IgD-negative memory B cell (primary cell): ENCODE measurements around the gene PRR30. TPM values are rescaled to one million over a fixed set of nuclear protein-coding genes. Genes with fewer than 3 reads are reported as not detected.

Experiments
- H3K27ac Mint-ChIP-seq, 3 donors: one replicate each; pipeline ENCODE4 v1.8.0; 2020 to 2022; ENCODE audit warnings: mild to moderate bottlenecking in 3 of 3, mixed read lengths in 3 of 3, moderate library complexity in 1 of 3
- H3K27me3 Mint-ChIP-seq: one replicate; pipeline ENCODE4 v1.8.0; 2021; ENCODE audit warnings: mixed read lengths
- H3K36me3 Mint-ChIP-seq: one replicate; pipeline ENCODE4 v1.8.0; 2020; ENCODE audit warnings: mild to moderate bottlenecking, mixed read lengths
- H3K4me1 Mint-ChIP-seq, 3 donors: one replicate each; pipeline ENCODE4 v1.8.0; 2020 to 2022; ENCODE audit warnings: mixed read lengths in 3 of 3, mild to moderate bottlenecking in 1 of 3
- H3K4me3 Mint-ChIP-seq, 4 donors: one replicate each; pipeline ENCODE4 v1.8.0; 2020 to 2022; ENCODE audit warnings: mild to moderate bottlenecking in 4 of 4, mixed read lengths in 4 of 4, moderate library complexity in 3 of 4
- H3K9me3 Mint-ChIP-seq, 3 donors: one replicate each; pipeline ENCODE4 v1.8.0; 2020 to 2021; ENCODE audit warnings: mixed read lengths in 3 of 3, mild to moderate bottlenecking in 1 of 3
- polyA plus RNA-seq: library from polyadenylated mRNA; unstranded; fragments of 300-500 nt; fragmentation: Illumina TruSeq; gene quantifications from one replicate; pipeline ENCODE4 v1.2.3, GENCODE V29; 2021

The PRR30 gene
- polyA plus RNA-seq, 1 donor from 2014 or later: not detected

- Mint-ChIP-seq H3K4me1 (peaks cover 0 to 1% (median 0%) of the 10 kb centered on the region in 3 donors), H3K27me3 (peaks cover 6% of the 10 kb centered on the region), H3K27ac (no peak overlapping the region), H3K4me3 (no peak overlapping the region), H3K36me3 (no peaks in the 10 kb centered on the region), H3K9me3 (no peaks in the 10 kb centered on the region)
Measured at GRCh38 chr2:27145682-27146081, 6.5 kb upstream of the PRR30 start.

GRCh38 chr2:27143285-27143684 is 4.1 kb upstream of the PRR30 start:
- H3K27ac Mint-ChIP-seq: no peak overlapping the region
- no peak overlapping the region for H3K4me3 Mint-ChIP-seq
- no peaks in the 10 kb centered on the region for H3K36me3 Mint-ChIP-seq
- peaks cover 0 to 1% (median 0%) of the 10 kb centered on the region in 3 donors for H3K4me1 Mint-ChIP-seq
- H3K9me3 Mint-ChIP-seq: no peaks in the 10 kb centered on the region
- H3K27me3 Mint-ChIP-seq: peaks cover 3% of the 10 kb centered on the region

DNA sequence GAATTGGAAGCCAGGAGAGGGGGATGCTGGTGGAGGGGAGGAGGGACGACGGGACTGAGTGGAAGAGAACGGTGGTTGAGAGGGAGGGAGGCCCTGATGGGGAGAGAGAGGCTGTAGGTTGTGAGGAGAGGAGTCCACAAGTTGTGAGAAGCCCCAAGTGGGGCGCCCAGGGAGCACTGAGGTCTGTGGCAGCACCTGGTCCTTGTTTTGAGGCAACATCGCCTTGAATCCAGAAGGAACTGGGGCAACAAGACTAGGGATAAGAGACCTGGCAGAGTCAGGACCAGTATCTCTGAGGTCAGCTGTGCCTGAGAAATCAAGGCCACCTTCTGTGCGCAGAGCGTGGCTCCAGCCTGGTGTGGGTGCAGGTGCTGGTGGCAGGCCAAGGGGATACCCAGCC is 1.1 kb downstream of the PRR30 start:
- peak overlapping the region in 1 of 3 donors; percentile 41 for H3K27ac Mint-ChIP-seq
- H3K4me3 Mint-ChIP-seq: peak overlapping the region in 1 of 4 donors; percentile 53
- H3K36me3 Mint-ChIP-seq: peaks cover 2% of the 10 kb centered on the region
- peaks cover 6 to 13% (median 11%) of the 10 kb centered on the region in 3 donors for H3K4me1 Mint-ChIP-seq
- H3K27me3 Mint-ChIP-seq: peaks cover 1% of the 10 kb centered on the region
- H3K9me3 Mint-ChIP-seq: no peaks in the 10 kb centered on the region

- Mint-ChIP-seq H3K36me3 (peaks cover 2% of the 10 kb centered on the region), H3K4me3 (no peak overlapping the region), H3K4me1 (peaks cover 10 to 16% (median 14%) of the 10 kb centered on the region in 3 donors), H3K27ac (no peak overlapping the region), H3K9me3 (no peaks in the 10 kb centered on the region), H3K27me3 (peaks cover 1% of the 10 kb centered on the region)
Measured at GRCh38 chr2:27137322-27137935, 1.8 kb downstream of the PRR30 start.

GRCh38 chr2:27136751-27137150 is 2.5 kb downstream of the PRR30 start:
- Mint-ChIP-seq H3K4me1 (peaks cover 10 to 16% (median 14%) of the 10 kb centered on the region in 3 donors), H3K9me3 (no peaks in the 10 kb centered on the region), H3K27me3 (peaks cover 1% of the 10 kb centered on the region), H3K4me3 (no peak overlapping the region), H3K36me3 (peaks cover 2% of the 10 kb centered on the region), H3K27ac (peak overlapping the region in 2 of 3 donors; percentile 50 to 57)

GRCh38 chr2:27135478-27135955 is 3.7 kb downstream of the PRR30 start:
- H3K9me3 Mint-ChIP-seq: no peaks in the 10 kb centered on the region
- H3K4me1 Mint-ChIP-seq: peaks cover 10 to 16% (median 14%) of the 10 kb centered on the region in 3 donors
- H3K27me3 Mint-ChIP-seq: peaks cover 1% of the 10 kb centered on the region
- peak overlapping the region in 2 of 3 donors; percentile 86 to 98 for H3K27ac Mint-ChIP-seq
- H3K36me3 Mint-ChIP-seq: peaks cover 2% of the 10 kb centered on the region
- H3K4me3 Mint-ChIP-seq: peak overlapping the region; percentile 63 to 92 (median 84)

GRCh38 chr2:27134781-27135477 is 4.3 kb downstream of the PRR30 start:
- Mint-ChIP-seq H3K4me3 (peak overlapping the region; percentile 90 to 98 (median 94)), H3K36me3 (peaks cover 2% of the 10 kb centered on the region), H3K27ac (peak overlapping the region; percentile 86 to 99 (median 98)), H3K4me1 (peaks cover 10 to 18% (median 14%) of the 10 kb centered on the region in 3 donors), H3K27me3 (peaks cover 1% of the 10 kb centered on the region), H3K9me3 (no peaks in the 10 kb centered on the region)

DNA sequence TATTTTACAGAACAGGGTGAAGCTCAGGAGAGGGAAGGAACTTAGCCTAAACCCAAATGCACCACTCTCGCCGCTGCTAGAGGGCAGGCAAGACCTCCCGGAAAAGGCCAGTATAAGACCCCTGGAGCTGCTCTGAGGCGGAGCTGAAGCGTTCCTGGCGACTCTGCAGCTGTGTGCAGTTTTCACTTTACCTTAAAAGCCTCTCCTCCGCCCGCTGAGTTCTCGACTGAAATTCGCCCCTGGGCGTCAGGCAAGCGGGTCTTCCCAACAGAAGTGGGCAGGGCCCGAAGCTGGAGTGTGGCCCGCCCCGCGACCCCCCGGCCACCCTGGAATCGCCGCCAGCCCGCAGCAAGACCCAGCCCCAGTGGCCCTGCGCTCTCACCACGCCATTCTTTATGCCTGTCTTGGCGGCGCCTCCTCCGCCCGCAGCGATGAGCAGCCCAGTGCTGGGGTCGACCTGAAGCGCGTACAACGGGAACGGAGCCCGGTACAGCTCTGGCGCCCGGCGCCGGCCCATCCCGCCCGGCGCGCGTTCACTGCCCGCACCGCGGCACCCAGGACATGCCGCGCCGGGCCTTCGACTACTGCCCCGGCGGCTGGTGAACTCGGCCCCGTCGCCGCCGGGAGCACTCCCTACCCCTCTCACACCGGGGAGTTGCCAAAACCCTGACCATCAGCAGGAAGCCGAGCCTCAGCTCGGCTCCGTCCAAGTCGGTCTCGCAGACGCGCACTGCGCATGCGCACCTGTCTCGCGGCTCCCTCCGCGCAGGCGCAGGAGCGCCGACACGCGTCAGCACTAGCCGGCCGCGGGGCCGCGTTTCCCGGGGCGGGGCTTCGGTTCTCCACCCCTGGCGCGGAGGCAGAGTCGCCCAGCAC is 5.1 kb downstream of the PRR30 start, which contains the start of gene PREB:
Gene PREB, minus strand, starts transcription at position 732 of the 876 bp plus-strand sequence. Its CDS starts 215 bp downstream, at position 517.
- Mint-ChIP-seq H3K27ac (peak within 1 kb of the TSS; percentile 86 to 99 (median 98)), H3K4me3 (peak within 1 kb of the TSS; percentile 90 to 98 (median 94)), H3K9me3 (no peaks in the 10 kb centered on the region), H3K36me3 (peaks cover 2% of the 10 kb centered on the region), H3K27me3 (peaks cover 1% of the 10 kb centered on the region), H3K4me1 (peaks cover 10 to 18% (median 14%) of the 10 kb centered on the region in 3 donors)

DNA sequence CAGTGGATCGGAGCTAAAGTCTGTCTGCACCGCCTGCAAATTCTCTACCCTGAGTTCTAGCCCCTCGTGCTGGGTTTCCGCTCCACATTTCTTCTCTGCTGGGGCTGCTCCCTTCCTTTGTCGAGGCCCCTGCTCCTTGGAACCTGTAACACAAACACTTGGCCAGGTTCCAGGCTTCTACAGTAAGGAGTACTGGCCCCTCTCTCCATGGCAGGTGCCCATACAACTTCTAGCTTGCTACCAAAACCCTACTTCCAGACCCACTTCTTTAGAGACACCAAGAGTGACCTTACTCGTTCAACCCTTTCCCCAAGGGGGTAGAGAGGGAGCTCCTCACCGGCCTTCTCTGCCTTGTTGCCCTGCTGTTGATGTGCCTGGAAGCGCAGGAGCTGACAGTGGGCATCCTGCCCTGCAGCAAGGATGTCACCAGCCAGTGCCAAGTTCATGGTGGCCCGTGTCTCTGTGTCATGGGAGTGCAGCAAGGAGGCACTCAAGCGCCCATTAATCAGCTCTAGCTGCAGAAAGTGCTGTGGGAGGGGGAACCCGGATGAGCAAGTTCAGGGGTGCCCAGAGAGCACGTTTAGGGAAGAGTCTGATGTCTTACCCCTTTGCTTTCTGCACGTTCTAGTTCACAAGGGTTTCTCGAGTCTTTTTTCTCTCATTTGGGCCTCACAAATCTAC is 5.9 kb downstream of the PRR30 start:
- peaks cover 2% of the 10 kb centered on the region for H3K36me3 Mint-ChIP-seq
- peaks cover 10 to 18% (median 14%) of the 10 kb centered on the region in 3 donors for H3K4me1 Mint-ChIP-seq
- H3K9me3 Mint-ChIP-seq: no peaks in the 10 kb centered on the region
- H3K4me3 Mint-ChIP-seq: peak overlapping the region; percentile 90 to 98 (median 94)
- H3K27ac Mint-ChIP-seq: peak overlapping the region; percentile 86 to 99 (median 98)
- H3K27me3 Mint-ChIP-seq: peaks cover 1% of the 10 kb centered on the region

- H3K4me1 Mint-ChIP-seq: peaks cover 10 to 18% (median 15%) of the 10 kb centered on the region in 3 donors
- H3K36me3 Mint-ChIP-seq: peaks cover 2% of the 10 kb centered on the region
- no peak overlapping the region for H3K27ac Mint-ChIP-seq
- H3K9me3 Mint-ChIP-seq: no peaks in the 10 kb centered on the region
- peaks cover 1% of the 10 kb centered on the region for H3K27me3 Mint-ChIP-seq
- peak overlapping the region in 1 of 4 donors; percentile 52 for H3K4me3 Mint-ChIP-seq
Measured at GRCh38 chr2:27131429-27131828, 7.8 kb downstream of the PRR30 start.

DNA sequence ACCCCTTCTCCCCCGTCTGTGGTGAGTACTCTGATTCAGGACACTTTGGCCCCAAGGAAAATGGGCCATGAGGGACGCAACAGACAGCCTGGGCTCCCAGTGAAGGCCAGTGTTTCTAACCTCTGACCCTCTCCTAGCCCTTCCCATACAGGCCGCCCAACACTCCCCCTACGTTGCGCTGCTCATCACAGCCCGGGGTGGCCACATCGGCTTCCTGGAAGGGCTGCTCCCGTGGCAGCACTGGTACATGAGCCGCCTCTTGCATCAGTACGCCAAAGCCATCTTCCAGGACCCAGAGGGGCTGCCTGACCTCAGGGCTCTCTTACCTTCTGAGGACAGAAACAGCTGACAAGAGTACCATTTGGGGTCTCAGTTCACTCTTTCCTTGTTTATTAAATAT is 8.8 kb downstream of the PRR30 start:
- peaks cover 2% of the 10 kb centered on the region for H3K36me3 Mint-ChIP-seq
- peak overlapping the region in 1 of 3 donors; percentile 39 for H3K27ac Mint-ChIP-seq
- peak overlapping the region in 3 of 4 donors; percentile 43 to 52 (median 49) for H3K4me3 Mint-ChIP-seq
- peaks cover 1% of the 10 kb centered on the region for H3K27me3 Mint-ChIP-seq
- peaks cover 10 to 17% (median 17%) of the 10 kb centered on the region in 3 donors for H3K4me1 Mint-ChIP-seq
- no peaks in the 10 kb centered on the region for H3K9me3 Mint-ChIP-seq

DNA sequence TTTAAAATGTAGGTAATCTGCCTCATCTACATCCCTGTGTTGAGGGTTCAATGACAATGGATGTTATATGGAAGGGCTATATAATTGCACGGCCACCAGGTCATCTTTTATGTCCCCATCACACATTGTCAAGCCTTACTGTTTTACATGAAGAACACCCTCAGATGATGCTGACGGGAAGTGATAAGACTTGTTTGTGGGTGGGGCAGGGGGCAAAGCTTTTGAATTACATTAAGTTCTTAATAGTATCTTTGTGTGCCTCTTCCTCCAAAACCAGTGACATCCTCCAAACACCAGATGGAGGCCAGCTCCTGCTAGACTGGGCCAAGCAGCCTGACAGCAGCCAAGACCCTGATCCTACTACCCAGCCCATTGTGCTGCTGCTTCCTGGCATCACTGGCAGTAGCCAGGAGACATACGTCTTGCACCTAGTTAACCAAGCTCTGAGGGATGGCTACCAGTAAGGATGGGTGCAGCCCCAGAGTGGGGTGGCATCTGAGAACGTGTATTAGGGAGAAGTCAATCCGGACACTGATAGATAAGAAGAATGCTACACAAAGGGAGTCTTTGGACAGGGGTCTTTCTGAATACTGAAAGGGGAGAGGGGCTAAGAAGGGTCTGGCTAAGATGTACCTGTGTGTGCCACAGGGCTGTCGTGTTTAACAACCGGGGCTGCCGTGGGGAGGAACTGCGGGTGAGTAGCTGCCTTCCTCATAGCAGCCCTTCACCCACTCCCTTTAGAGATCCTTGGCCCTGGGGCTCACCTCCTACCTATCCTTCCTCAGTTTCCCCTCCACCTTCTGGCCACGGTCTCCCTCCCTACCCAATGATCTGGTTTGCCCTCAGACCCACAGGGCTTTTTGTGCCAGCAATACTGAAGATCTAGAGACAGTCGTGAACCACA is 10.3 kb downstream of the PRR30 start:
- Mint-ChIP-seq H3K36me3 (peaks cover 2% of the 10 kb centered on the region), H3K4me3 (peak overlapping the region in 1 of 4 donors; percentile 64), H3K27me3 (no peaks in the 10 kb centered on the region), H3K4me1 (peaks cover 8 to 15% (median 12%) of the 10 kb centered on the region in 3 donors), H3K27ac (peak overlapping the region in 2 of 3 donors; percentile 18 to 29), H3K9me3 (no peaks in the 10 kb centered on the region)
